Activated effector memory CD4-positive, alpha-beta T cell treated with anti-CD3 and anti-CD28 coated beads, Interleukin-2, amount 50 U/mL, for 16 hours (primary cell): ENCODE measurements around the gene SUGCT.
"Not testable (repeated sequence)": the region's sequence is repeated elsewhere in the genome, so short reads cannot be mapped to it uniquely, and the experiment has no call there.

Experiments used
- DNase-seq: peaks from one replicate; pipeline ENCODE4 v3.0.0-alpha.2; 2020

Gene SUGCT

GRCh38 chr7:40586197-40586596 lies 451.4 kb downstream of the SUGCT start:
- no peak for DNase-seq

- no peak for DNase-seq
These were observed 452.6 kb downstream of the SUGCT start for GRCh38 chr7:40587419-40587818.

DNA sequence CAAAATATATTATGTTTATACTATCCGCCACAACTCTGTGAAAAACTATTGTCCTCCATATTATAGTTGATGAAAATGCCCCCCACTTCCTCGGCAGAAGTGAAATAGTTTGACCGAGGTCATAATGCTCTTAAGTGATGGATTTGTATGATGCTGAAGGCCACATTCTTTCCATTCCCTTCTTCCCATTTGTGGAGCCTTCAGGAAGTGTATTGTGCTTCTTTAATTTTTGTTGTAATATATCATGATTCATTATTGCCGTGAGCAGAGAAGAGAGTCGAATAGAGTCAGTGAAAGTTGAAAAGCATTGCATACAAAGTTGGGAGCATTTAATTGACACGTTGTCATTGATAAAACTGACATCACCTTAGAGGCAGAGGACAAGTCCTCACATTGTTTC lies 460.3 kb downstream of the SUGCT start:
- DNase-seq, result no peak

DNA sequence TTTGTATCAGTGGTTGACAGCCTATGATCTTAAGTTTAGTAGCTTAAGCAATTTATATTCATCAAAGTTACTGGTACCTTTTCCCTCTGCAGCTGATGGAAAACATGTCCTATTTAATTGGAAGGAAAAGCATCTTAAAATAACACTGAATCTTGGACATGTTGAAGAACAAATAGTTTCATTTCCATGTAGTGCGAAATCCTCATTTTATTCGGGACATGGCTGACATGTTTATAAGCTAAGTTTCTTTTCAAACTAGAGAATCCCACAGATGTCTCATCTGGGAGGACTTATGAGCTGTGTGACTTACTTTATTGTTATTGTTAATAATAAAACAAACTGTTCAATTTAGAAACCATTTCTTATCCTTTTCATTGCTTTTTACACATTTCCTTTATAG lies 461.0 kb downstream of the SUGCT start:
- DNase-seq, result no peak

- DNase-seq, result no peak
These were observed 462.7 kb downstream of the SUGCT start for GRCh38 chr7:40597517-40597916.

DNA sequence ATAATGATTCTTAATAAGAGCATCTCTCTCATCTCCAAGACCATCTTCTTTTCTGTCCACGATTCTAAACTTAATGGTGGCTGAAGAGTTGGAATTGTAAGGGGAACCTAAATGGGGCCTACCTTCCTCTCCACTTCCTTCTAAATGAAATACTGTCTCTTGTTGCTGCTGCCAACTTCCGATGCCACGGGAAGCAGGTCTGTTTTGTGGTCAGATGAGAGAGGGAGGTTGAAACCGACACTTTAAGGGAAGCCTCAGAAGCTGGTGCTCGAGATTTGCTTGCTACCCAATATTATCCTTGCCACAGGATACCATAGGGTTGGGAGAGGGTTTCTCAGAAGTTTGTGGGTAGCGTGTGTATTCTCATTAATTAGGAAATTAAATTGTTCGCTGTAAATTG lies 464.1 kb downstream of the SUGCT start:
- DNase-seq, result no peak

- no peak for DNase-seq
These were observed 465.0 kb downstream of the SUGCT start for GRCh38 chr7:40599836-40600235.

GRCh38 chr7:40602351-40602750 lies 467.5 kb downstream of the SUGCT start:
- DNase-seq, result not testable (repeated sequence)

GRCh38 chr7:40604601-40605438 lies 470.0 kb downstream of the SUGCT start:
- DNase-seq, result no peak

DNA sequence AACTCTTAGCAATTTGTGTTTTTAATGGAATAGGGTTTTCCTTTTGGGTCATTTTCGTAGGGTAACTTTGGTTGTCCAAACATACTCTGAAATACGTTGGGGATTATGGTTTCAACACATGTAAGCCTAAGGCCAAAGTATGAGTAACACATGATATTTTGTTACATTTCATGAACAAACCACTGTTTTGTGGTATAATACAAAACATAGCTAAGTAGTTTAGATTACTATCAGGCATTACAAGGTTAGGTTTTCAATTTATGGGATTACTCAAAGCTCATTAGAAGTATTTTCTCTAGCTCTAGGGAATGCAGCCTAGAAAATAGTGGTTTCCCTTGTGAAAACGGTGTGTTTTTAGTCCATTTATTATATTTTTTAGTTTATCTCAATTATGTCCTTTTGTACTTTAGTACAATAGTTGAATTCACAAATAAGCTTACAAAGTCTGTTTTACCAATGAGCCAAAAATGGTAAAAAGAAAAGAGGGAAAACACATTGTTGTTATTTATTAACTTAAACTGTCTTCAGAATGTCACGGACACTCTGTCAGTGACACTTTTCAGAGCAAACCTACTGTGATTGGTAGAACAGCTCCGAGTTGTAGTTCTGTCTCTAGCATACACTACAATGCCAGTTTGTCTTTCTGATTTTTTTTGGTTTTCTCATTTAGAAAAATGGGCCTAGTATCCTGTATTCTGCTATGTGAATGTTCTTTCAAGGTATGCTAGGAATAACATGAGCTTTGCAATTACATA lies 473.7 kb downstream of the SUGCT start:
- DNase-seq, result no peak

DNA sequence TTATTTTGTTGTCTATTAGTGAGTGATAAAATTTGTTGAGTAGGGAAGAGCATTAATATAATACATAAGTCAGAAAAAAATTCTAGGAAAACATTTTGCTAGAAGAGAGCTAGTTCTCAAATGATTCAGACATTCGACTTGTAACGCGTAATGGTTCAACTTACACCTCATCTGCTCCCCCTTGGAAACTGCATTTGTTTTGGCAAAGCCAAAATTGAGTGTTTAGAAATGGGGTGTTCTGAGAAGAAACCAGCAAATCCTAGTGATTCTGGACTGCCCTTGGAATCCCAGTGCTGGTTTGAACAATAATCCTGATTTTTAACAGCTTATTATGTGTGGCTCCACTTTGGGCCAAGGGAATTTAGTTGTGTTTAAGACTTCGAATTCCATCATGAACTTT lies 475.7 kb downstream of the SUGCT start:
- DNase-seq, result no peak

- DNase-seq, result no peak
These were observed 476.5 kb downstream of the SUGCT start for GRCh38 chr7:40611095-40611871.

DNA sequence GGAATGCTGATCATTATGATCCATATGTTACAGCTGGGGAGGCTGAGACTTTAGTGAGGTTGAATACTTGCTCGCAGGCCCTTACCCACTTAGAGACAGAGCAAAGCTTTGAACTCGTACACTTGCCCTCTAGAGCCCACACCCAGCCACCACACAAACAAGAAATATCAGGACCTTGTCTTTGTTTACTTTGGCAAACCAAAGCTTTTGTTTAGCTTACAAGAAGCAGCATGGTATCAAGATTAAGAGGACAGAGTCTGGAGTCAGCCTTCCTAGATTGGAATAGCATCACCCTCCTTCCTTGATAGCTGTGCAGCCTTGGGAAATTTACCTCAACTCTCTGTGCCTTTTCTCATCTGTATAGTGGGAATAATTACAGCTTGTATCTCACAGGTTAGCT lies 477.5 kb downstream of the SUGCT start:
- no peak for DNase-seq

- no peak for DNase-seq
These were observed 484.8 kb downstream of the SUGCT start for GRCh38 chr7:40619647-40620046.

- no peak for DNase-seq
These were observed 486.8 kb downstream of the SUGCT start for GRCh38 chr7:40621592-40621998.

- no peak for DNase-seq
These were observed 488.2 kb downstream of the SUGCT start for GRCh38 chr7:40622941-40623501.

- DNase-seq, result no peak
These were observed 489.1 kb downstream of the SUGCT start for GRCh38 chr7:40623863-40624262.

- DNase-seq, result not testable (repeated sequence)
These were observed 492.6 kb downstream of the SUGCT start for GRCh38 chr7:40627361-40627760.

GRCh38 chr7:40629891-40630290 lies 495.1 kb downstream of the SUGCT start:
- no peak for DNase-seq

GRCh38 chr7:40634118-40634517 lies 499.3 kb downstream of the SUGCT start:
- no peak for DNase-seq

DNA sequence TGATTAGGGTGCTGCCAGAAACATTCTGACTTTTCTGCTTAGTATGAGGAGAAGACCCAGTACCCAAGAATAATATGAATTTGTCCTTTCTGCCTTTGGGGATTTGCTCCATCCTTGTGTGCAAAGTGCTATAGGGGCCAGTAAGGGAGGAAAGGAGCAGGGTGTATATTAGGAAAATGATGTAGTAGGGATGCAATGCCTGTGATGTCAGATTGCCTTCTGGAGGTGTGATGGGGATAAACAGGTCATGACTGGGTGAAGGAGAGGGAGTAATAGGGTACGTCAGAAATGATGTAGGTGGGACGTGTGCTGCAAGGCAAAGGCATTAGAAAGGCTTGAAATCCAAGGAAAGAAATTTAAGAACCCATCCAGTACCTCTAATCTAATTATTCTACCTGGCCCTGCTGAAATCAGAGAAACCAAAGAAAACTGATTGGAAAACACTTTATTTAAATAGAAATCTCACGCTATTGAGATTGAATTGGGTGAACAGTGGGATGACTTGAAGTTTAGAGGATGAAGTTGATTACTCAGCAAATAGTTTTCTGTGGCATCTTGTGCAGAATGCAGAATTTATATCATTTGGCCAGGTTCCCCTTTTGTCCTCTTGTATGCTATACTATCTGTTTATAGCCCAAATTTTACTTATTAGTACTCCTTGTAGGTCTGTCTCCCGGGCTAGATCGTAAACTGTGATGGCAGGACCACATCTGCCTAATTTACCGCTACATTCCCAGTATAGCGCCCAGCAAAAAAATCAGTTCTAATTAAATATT lies 503.9 kb downstream of the SUGCT start:
- no peak for DNase-seq

DNA sequence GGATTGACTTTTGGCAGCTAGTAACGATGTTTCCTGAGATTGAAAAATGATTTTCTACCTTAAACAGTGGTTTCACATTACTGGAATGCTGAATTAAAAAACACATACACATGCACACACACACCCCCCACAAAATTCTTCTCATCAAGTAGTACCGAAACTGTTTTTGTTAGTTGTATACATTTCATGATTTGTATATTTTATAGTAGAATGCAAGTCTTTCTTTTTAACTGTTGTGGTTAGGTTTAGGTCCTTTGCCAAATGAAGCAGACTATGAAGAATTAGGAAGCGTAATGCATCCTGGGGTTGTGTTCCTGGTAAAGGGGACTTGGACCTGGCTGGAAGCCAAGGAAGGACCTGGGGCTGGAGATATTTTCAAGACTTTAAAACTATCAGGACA lies 505.8 kb downstream of the SUGCT start:
- no peak for DNase-seq
